Activated naive CD4-positive, alpha-beta T cell (primary cell): ENCODE measurements around the gene S1PR2.
"Not testable (repeated sequence)": the region's sequence is repeated elsewhere in the genome, so short reads cannot be mapped to it uniquely, and the experiment has no call there.

Source experiments
- DNase-seq, 4 experiments: peaks; one replicate each; lab custom pipeline; 2025; lab: John Stamatoyannopoulos, UW

S1PR2 gene

DNA sequence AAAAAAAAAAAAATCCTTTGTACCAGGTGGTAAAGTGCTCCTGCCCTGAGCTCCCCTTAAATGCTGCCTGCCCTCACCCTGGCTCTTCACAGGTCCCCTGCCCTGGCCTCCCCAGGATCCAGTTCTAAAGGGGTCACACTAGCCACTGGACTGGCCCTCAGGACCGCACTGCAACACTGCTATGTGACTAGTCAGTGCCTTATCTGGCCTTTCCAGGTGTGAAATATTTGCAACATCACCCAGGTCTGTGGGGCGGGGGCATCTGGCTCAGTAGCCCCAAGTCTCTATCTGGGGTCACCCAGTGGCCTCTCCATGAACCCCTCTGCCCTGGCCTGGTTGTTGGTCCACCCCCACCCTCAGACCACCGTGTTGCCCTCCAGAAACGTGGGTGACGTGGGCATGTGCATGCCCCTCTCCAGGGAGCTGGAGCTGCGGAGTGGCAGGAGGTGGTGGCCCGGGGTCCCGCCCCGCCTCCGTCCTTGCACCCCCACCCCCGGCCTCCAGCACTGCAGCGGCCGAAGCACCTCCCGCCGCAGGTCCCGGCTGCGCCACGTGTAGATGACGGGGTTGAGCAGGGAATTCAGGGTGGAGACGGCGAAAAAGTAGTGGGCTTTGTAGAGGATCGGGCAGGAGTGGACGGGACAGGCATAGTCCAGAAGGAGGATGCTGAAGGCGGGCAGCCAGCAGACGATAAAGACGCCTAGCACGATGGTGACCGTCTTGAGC, 7.5 kb downstream of the S1PR2 start:
- no peak for DNase-seq

DNA sequence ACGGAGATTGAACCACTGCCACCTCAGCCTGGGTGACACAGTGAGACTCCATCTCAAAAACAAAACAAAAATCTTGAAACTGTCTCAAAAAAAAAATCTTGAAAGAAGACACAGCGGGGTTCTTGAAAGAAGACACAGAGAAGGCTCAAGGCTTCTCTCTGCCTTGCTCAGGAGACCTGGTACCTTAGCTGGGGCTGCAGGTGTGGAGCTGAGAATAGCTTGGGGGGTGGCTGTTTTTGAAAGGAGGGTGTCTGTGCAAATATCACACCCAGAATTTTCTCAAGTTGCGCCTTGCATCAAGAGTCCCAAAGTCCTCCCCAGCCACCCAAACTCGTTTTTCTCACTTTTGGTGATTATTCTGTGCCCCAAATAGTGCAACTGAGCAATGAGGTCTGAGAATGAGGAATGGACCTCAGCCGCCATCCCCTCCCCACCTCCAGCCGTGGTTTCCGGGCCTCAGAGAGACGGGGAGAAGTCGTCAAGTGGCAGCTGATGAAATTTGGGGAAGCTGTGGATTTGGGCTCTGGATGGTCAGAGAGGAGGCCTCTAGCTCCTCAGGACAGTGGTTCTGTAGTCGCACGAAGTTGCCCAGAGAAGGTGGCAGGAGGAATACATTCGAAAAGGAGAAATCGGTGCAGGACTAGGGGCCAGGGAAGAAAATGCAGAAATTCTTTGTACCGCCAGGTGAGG, 8.8 kb downstream of the S1PR2 start:
- DNase-seq = no peak

- DNase-seq = no peak
These were observed 10.4 kb downstream of the S1PR2 start for GRCh38 chr19:10220695-10221094.

- DNase-seq = no peak
These were observed 11.5 kb downstream of the S1PR2 start for GRCh38 chr19:10219678-10220077.

DNA sequence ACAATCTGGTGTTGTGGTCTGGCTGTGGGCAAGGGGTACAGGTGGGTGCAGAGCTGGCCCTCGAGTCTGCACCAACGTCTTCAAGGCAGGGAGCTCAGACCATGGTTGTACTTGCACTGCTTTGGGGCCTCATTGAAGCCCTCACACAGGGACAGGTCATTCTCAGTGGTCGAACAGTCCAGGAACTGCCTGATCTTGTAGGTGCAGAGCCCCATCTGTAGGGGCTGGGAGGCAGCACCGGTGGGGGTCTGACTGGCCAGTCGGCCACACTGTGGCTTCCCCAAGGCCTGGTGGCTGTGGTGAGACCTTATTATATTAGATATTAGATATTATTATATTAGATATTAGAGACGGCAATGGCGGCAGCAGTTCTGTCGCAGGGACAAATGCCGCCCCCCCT, 14.0 kb downstream of the S1PR2 start:
- no peak for DNase-seq

DNA sequence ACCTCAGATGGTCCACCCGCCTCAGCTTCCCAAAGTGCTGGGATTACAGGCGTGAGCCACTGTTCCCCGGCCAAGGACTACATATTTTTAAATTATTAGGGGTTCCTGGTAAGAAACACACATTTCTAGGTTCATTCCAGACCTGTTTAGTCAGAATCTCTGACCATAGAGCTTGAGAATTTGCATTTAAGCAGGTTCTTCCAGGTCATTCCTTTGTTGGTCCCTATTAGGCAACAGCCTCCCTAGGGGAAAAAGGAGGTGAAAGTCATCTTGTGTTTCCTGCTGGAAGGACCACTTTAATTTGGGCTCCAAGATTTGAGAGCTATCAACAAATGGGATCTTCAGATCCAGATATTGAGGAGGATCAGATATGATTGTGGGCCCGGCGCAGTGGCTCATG, 16.3 kb downstream of the S1PR2 start:
- DNase-seq = no peak

DNA sequence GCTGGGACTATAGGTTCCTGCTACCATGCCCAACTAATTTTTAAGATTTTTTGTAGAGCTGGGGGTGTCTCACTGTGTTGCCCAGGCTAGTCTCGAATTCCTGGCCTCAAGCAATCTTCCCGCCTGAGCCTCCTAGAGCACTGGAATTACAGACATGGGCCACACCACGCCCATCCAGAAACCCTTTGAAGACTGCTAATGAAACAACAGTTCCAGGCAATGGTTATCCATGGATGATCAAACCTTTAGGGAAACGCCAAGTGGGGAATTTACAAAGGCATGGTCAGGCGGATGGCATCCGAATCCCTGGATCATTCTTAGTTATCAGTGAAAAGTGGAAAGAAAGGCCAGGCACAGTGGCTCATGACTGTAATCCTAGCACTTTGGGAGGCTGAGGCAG, 19.4 kb downstream of the S1PR2 start:
- DNase-seq = no peak

DNA sequence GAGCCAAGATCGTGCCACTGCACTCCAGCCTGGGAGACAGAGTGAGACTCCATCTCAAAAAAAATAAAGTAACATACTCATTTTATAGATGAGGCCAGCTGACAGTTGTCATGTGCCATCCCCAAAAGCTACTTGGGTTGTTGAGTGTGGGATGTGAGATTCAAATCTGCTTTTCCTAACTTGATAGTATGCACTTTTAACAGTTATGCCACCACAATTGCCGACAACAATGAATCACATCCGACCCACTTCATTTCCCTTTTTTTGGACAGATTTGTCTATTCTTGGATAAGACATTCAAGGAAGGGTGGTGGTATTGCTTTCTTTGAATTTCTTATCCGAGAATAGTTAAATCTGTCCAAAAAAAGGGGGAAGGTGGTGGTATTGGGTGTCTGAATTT, 20.1 kb downstream of the S1PR2 start:
- DNase-seq = no peak

DNA sequence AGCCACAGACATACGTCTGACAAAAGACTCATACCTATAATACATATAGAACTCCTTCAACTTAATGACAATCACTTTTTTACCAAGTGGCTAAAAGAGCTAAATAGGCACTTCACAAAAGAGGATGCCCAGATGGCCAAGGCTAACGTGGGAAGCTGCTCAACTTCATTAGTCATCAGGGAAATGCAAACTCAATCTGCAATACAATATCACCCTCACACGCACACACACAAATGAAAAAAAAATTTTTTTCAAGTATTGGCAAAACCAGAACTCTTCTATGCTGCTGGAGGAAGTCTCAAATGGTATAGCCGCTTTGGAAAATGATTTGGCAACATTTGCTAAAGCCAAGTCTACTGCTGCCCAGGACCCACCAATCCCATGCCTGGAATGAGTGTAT, 21.8 kb downstream of the S1PR2 start:
- DNase-seq = no peak

- DNase-seq = no peak
These were observed 24.1 kb downstream of the S1PR2 start for GRCh38 chr19:10207026-10207425.

DNA sequence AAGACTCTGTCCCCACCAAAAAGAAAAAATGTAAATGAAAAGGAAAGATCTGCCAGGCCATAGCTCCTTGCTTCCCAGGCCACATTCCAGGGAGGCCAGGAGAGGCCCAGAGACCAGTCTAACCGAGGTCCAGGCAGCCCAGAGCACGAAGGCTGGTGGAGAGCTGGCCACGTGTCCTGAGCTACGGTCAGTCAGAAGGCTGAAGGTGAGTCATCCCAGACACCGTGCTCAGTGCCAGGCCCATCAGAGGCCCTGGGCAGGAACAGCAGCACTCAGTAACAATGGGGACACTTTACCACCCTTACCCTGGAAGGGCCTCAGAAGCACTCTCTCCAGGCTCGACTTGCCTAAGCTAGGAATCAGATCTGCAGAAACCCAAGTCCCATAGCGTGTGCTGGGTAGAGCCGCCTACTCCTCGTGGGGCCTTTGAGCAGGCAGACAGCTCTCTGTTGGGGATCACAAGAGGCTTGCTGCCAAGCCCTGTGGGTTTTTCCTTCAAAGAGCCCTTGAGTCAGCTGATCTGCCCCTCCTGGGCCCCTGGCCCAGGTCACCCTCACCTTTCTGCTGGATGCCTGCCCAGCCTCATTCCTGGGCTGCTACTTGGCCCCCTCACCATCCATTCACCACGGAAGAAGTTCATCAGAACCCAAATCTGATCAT, 24.8 kb downstream of the S1PR2 start:
- DNase-seq = no peak

DNA sequence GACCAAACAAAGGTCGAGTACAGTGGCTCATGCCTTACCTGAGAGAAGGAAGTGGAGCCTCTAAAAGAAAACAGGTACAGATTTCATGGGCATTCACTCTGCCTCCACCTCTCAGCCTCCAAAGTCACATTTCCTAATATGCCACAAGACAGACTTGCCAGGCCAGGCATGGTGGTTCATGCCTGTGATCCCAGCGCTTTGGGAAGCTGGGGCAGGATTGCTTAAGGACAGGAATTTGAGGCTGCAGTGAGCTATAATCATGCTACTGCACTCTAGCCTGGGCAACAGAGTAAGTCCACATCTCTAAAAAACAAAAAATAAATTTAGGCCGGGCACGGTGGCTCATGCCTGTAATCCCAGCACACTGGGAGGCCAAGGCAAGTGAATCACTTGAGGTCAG, 25.5 kb downstream of the S1PR2 start:
- DNase-seq = no peak

GRCh38 chr19:10203686-10204085, 27.4 kb downstream of the S1PR2 start:
- no peak for DNase-seq

- no peak for DNase-seq
These were observed 30.0 kb downstream of the S1PR2 start for GRCh38 chr19:10201176-10201575.

- not testable (repeated sequence) for DNase-seq
These were observed 31.0 kb downstream of the S1PR2 start for GRCh38 chr19:10200101-10200500.

DNA sequence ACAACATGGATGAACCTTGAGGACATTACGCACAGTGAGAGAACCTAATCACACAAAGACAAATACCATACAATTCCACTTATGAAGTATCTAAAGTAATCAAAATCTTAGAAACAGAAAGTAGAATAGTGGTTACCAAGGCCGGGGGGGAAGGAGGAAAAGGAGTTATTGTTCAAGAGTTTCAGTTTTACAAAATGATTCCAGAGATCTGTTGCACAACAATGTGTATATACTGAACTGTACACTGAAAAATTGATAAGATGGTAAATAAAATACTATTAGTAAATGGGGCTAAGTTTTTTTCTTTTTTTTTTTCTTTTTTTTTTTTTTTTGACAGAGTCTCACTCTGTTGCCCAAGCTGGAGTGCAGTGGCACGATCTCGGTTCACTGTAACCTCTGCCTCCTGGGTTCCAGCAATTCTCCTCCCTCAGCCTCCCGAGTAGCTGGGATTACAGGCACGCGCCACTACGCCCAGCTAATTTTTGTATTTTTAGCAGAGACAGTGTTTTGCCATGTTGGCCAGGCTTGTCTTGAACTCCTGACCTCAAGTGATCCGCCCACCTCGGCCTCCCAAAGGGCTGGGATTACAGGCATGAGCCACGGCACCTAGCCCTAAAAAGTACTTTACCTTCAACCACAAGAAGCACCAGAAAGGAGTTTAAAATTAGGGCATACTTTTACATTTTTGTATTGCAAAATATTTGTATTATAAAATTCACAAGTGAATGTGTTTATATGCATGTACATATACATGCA, 32.1 kb downstream of the S1PR2 start:
- not testable (repeated sequence) for DNase-seq

GRCh38 chr19:10195199-10195519, 36.0 kb downstream of the S1PR2 start:
- DNase-seq = no peak

GRCh38 chr19:10194500-10195198, 36.5 kb downstream of the S1PR2 start, which contains the start of gene DNMT1:
DNMT1 (minus strand) TSS chr19:10194953; CDS start chr19:10194899, 54 bp downstream.
- DNase-seq = peak; percentile 93 to 94 (median 94)

DNA sequence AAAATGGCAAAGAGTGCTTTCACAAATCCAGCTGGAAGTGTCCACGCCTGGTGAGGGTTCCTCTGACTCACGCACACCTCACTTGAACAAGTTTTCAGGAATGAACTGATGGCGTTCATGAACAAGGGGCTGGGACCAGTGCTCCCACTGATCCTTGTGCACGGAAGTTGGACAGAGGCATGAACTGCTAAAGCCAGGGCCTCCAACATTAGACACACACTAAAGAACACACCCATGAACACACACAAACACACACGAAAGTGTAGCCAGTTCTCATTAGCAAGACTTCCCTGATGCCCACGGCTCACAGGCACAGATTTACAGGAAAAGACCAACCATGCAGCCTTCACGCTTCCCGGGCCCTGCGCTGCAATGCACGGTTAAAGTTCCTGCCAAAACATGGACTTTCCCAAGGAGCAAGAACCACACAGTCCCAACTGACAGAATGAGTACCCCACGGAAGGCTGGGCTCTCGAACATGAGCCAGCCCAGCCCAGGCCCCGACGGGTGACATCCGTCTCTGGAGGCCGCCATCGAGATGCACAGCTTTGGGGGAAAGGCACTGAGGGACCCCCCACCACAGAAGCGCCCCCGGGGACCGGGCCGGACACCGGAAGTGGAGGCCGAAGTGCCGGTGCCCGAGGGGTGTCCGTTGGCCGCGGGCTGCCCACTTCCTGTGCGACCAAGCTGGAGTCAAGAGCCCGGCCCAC, 37.2 kb downstream of the S1PR2 start:
- peak in 2 of 4 experiments; percentile 24 to 56 for DNase-seq

- no peak for DNase-seq
These were observed 38.2 kb downstream of the S1PR2 start for GRCh38 chr19:10192922-10193321.

DNA sequence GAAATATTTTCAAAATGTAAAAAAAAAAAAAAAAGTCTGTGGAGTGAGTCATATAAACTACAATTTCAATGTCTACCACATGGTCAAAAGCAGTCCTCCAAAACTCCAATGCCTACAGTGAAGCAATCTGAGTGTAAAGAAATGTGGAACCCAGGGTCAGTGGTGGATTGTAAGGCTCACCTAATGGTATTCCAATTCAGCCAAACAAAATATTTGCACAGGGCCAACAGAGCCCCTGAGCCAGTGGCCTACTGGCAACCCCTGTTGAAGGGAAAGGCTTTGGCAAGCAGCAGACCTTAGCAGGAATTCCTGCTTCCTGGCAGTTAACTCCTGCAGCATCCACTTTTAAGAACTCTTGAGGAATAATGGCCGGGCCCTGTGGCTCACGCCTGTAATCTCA, 39.8 kb downstream of the S1PR2 start:
- DNase-seq = no peak
